IMR-90 (cell line): ENCODE results near the gene TXNRD1.

Source experiments
- CEBPB ChIP-seq: IDR thresholded peaks from 2 replicates; pipeline ENCODE4 v1.6.1; 2012; ENCODE audit warnings: low read depth, low read length, improper control_type of control experiment
- CHD1 ChIP-seq: IDR thresholded peaks from 2 replicates; pipeline ENCODE4 v1.6.1; 2012; ENCODE audit warnings: low read depth, low read length, improper control_type of control experiment
- CTCF ChIP-seq: conservative IDR thresholded peaks from 2 replicates; pipeline ENCODE4 v1.5.1; 2012; ENCODE audit warnings: mild to moderate bottlenecking, low read depth, low read length, improper control_type of control experiment
- MAZ ChIP-seq: IDR thresholded peaks from 2 replicates; pipeline ENCODE4 v1.6.1; 2012; ENCODE audit warnings: low read depth, mild to moderate bottlenecking, low read length, improper control_type of control experiment, moderate library complexity, borderline replicate concordance
- POLR2A ChIP-seq: IDR thresholded peaks from 2 replicates; pipeline ENCODE4 v1.6.1; 2012; ENCODE audit warnings: mild to moderate bottlenecking, low read depth, low read length
- RAD21 ChIP-seq: IDR thresholded peaks from 2 replicates; pipeline ENCODE4 v1.6.1; 2012; ENCODE audit warnings: low read length, improper control_type of control experiment
- USF2 ChIP-seq: fragments of 150-350 bp; IDR thresholded peaks from 2 replicates; pipeline ENCODE4 v1.6.1; 2017; ENCODE audit warnings: mild to moderate bottlenecking, antibody characterized with exemption, low read length, low read depth

GRCh38 chr12:104177663-104178501 is 37.7 kb upstream of the TXNRD1 start:
- peak; percentile 65 for TF ChIP-seq CTCF
- TF ChIP-seq POLR2A, result no peak
- TF ChIP-seq RAD21, result peak; percentile 63
- TF ChIP-seq CEBPB, result peak; percentile 96
- TF ChIP-seq USF2, result no peak
- TF ChIP-seq CHD1, result 0 out of 2 replicates have a peak, but pooled peaks have one; percentile 54
- peak; percentile 35; the same call in 1 of the 2 replicates for TF ChIP-seq MAZ
